ENCODE results near the gene IGF2. TPM values are rescaled to one million over a fixed set of nuclear protein-coding genes. Genes with fewer than 3 reads are reported as not detected.

IGF2 gene
- total RNA-seq, 1 donor from 2014 or later: 188 TPM

GRCh38 chr11:2096011-2096918 lies 42.9 kb downstream of the IGF2 start:
- Histone ChIP-seq H3K36me3 (ENCODE audit: insufficient read depth, low read length) (no peaks in the 10 kb centered on the region), H3K4me2 (ENCODE audit: low read length) (peak overlapping the region; percentile 72), H3K9ac (ENCODE audit: low read length) (peak overlapping the region; percentile 72), H3K27me3 (ENCODE audit: insufficient read depth, low read length) (no peaks in the 10 kb centered on the region), H3K79me2 (ENCODE audit: insufficient read depth, low read length) (no peaks in the 10 kb centered on the region), H3K9me3 (ENCODE audit: insufficient read depth, low read depth, low read length) (peaks cover 7% of the 10 kb centered on the region), H4K20me1 (ENCODE audit: insufficient read depth, low read length) (no peaks in the 10 kb centered on the region), H2AFZ (ENCODE audit: low read depth, low read length) (peak overlapping the region; percentile 71), H3K27ac (ENCODE audit: low read depth, low read length) (peak overlapping the region; percentile 74), H3K4me1 (ENCODE audit: insufficient read depth, low read length) (peaks cover 43% of the 10 kb centered on the region), H3K4me3 (ENCODE audit: insufficient read depth, low read depth, low read length) (no peak overlapping the region)
- DNase-seq (ENCODE audit: low read depth) (peak; percentile 59), FAIRE-seq (no peak)
- H3K36me3 Mint-ChIP-seq (ENCODE audit: low read depth, unreplicated experiment): peaks cover 2% of the 10 kb centered on the region
- no peak overlapping the region for H3K4me3 Mint-ChIP-seq (ENCODE audit: unreplicated experiment)
- peaks cover 15% of the 10 kb centered on the region for H3K4me1 Mint-ChIP-seq (ENCODE audit: low read depth, unreplicated experiment)
- TF ChIP-seq EZH2 (IDR thresholded peaks at IDR 0.05; ENCODE audit: insufficient read depth, low read length) (no peak), CTCF (IDR thresholded peaks at IDR 0.05; ENCODE audit: insufficient read depth, low read depth, low read length) (no peak)
- peaks cover 6% of the 10 kb centered on the region for H3K9me3 Mint-ChIP-seq (ENCODE audit: unreplicated experiment)
- peaks cover 17% of the 10 kb centered on the region for H3K27me3 Mint-ChIP-seq (ENCODE audit: low read depth, unreplicated experiment)
- peak overlapping the region; percentile 69 for H3K27ac Mint-ChIP-seq (ENCODE audit: unreplicated experiment)

- Histone ChIP-seq H3K79me2 (ENCODE audit: insufficient read depth, low read length) (no peaks in the 10 kb centered on the region), H3K9me3 (ENCODE audit: insufficient read depth, low read depth, low read length) (peaks cover 7% of the 10 kb centered on the region), H2AFZ (ENCODE audit: low read depth, low read length) (no peak overlapping the region), H3K27me3 (ENCODE audit: insufficient read depth, low read length) (no peaks in the 10 kb centered on the region), H3K36me3 (ENCODE audit: insufficient read depth, low read length) (no peaks in the 10 kb centered on the region), H3K4me1 (ENCODE audit: insufficient read depth, low read length) (peaks cover 43% of the 10 kb centered on the region), H3K4me3 (ENCODE audit: insufficient read depth, low read depth, low read length) (no peak overlapping the region), H3K9ac (ENCODE audit: low read length) (peak overlapping the region; percentile 24), H4K20me1 (ENCODE audit: insufficient read depth, low read length) (no peaks in the 10 kb centered on the region), H3K4me2 (ENCODE audit: low read length) (peak overlapping the region; percentile 72), H3K27ac (ENCODE audit: low read depth, low read length) (peak overlapping the region; percentile 54)
- Mint-ChIP-seq H3K36me3 (ENCODE audit: low read depth, unreplicated experiment) (peaks cover 2% of the 10 kb centered on the region), H3K27me3 (ENCODE audit: low read depth, unreplicated experiment) (peaks cover 13% of the 10 kb centered on the region), H3K27ac (ENCODE audit: unreplicated experiment) (peak overlapping the region; percentile 69), H3K9me3 (ENCODE audit: unreplicated experiment) (peaks cover 6% of the 10 kb centered on the region), H3K4me3 (ENCODE audit: unreplicated experiment) (no peak overlapping the region), H3K4me1 (ENCODE audit: low read depth, unreplicated experiment) (peaks cover 15% of the 10 kb centered on the region)
- DNase-seq (ENCODE audit: low read depth): no peak
- FAIRE-seq: no peak
- TF ChIP-seq CTCF (IDR thresholded peaks at IDR 0.05; ENCODE audit: insufficient read depth, low read depth, low read length) (no peak), EZH2 (IDR thresholded peaks at IDR 0.05; ENCODE audit: insufficient read depth, low read length) (no peak)
These were observed 43.6 kb downstream of the IGF2 start for GRCh38 chr11:2095542-2095941.

- H2AFZ ChIP-seq (ENCODE audit: low read depth, low read length): no peak overlapping the region
- H3K4me1 ChIP-seq (ENCODE audit: insufficient read depth, low read length): peaks cover 40% of the 10 kb centered on the region
- H3K27ac ChIP-seq (ENCODE audit: low read depth, low read length): peak overlapping the region; percentile 54
- no peaks in the 10 kb centered on the region for H3K36me3 ChIP-seq (ENCODE audit: insufficient read depth, low read length)
- H3K27me3 ChIP-seq (ENCODE audit: insufficient read depth, low read length): no peaks in the 10 kb centered on the region
- DNase-seq (ENCODE audit: low read depth) (no peak), FAIRE-seq (no peak)
- H4K20me1 ChIP-seq (ENCODE audit: insufficient read depth, low read length): no peaks in the 10 kb centered on the region
- peaks cover 6% of the 10 kb centered on the region for H3K9me3 Mint-ChIP-seq (ENCODE audit: unreplicated experiment)
- H3K36me3 Mint-ChIP-seq (ENCODE audit: low read depth, unreplicated experiment): peaks cover 2% of the 10 kb centered on the region
- peak overlapping the region; percentile 24 for H3K9ac ChIP-seq (ENCODE audit: low read length)
- H3K27ac Mint-ChIP-seq (ENCODE audit: unreplicated experiment): no peak overlapping the region
- H3K9me3 ChIP-seq (ENCODE audit: insufficient read depth, low read depth, low read length): peaks cover 7% of the 10 kb centered on the region
- no peak overlapping the region for H3K4me3 ChIP-seq (ENCODE audit: insufficient read depth, low read depth, low read length)
- peaks cover 13% of the 10 kb centered on the region for H3K27me3 Mint-ChIP-seq (ENCODE audit: low read depth, unreplicated experiment)
- H3K79me2 ChIP-seq (ENCODE audit: insufficient read depth, low read length): no peaks in the 10 kb centered on the region
- peak overlapping the region; percentile 72 for H3K4me2 ChIP-seq (ENCODE audit: low read length)
- TF ChIP-seq CTCF (IDR thresholded peaks at IDR 0.05; ENCODE audit: insufficient read depth, low read depth, low read length): no peak
- TF ChIP-seq EZH2 (IDR thresholded peaks at IDR 0.05; ENCODE audit: insufficient read depth, low read length): no peak
- no peak overlapping the region for H3K4me3 Mint-ChIP-seq (ENCODE audit: unreplicated experiment)
- H3K4me1 Mint-ChIP-seq (ENCODE audit: low read depth, unreplicated experiment): peaks cover 15% of the 10 kb centered on the region
These were observed 44.0 kb downstream of the IGF2 start for GRCh38 chr11:2095198-2095520.

All from astrocyte (in vitro differentiated cells and primary cell).